Stimulated activated CD4-positive, alpha-beta T cell treated with anti-CD3 and anti-CD28 coated beads, TNF-alpha, amount 100 ng/mL, for 4 hours (primary cell): ENCODE data around the gene SLC24A5.

Source experiments
- DNase-seq, 3 experiments: peaks; one replicate each; pipeline ENCODE4 v3.0.0-alpha.2; 2020; ENCODE audit warnings: low read depth in 3 of 3

The SLC24A5 gene

GRCh38 chr15:48120745-48121144 is at the start of gene SLC24A5:
TSS of gene SLC24A5 (plus strand) at chr15:48120990. CDS start at chr15:48121045, 55 bp downstream.
- DNase-seq, result no peak

DNA sequence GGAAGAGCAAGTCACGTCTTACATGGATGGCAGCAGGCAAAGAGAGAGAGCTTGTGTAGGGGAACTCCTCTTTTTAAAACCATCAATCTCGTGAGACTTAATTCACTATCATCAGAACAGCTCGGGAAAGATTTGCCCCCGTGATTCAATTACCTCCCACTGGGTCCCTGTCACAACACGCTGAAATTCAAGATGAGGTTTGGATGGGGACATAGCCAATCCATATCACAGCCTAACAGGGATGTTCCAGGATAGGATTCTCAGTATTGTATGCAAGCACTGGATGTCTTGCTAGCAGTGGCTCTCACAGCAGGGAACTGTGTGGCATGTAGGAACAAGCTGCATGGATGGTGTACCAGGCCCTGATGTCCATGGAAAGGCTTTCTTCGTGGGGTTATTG is 47.8 kb upstream of the SLC24A5 start:
- DNase-seq, result no peak

- no peak for DNase-seq
Measured at GRCh38 chr15:48073881-48074280, 46.9 kb upstream of the SLC24A5 start.

GRCh38 chr15:48076454-48076853 is 44.3 kb upstream of the SLC24A5 start:
- DNase-seq, result no peak

DNA sequence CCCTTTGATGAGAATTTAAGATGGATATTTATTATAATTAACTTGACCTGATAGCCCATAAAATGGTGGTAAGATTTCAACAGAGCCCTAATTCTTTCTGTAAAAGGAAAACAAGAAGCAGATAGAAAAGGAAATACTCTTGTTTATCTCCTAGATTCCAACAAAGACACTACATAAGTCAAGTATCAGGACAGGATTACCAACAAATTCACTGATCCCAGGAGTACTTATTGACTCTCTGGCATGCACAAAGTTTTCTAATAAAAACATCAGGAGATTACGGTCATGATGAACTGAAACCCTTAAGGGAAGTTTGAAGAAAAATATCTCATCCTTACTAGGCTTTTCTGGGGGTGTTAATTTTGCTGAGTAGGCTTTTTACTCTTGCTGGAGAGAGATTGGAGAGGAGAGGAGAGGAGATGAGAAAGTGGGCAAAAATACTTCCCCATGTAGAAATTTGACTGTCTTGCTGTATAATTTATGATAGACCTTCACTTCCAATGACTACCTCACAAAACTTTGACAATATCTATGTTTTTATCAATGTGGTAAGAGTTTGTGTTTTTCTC is 43.1 kb upstream of the SLC24A5 start:
- no peak for DNase-seq

GRCh38 chr15:48084759-48085590 is 35.8 kb upstream of the SLC24A5 start:
- DNase-seq, result no peak

GRCh38 chr15:48085591-48085930 is 35.2 kb upstream of the SLC24A5 start:
- DNase-seq, result no peak

GRCh38 chr15:48086133-48086532 is 34.7 kb upstream of the SLC24A5 start:
- DNase-seq, result no peak

- DNase-seq, result no peak
Measured at GRCh38 chr15:48086576-48086975, 34.2 kb upstream of the SLC24A5 start.

GRCh38 chr15:48087844-48088243 is 32.9 kb upstream of the SLC24A5 start:
- DNase-seq, result no peak

GRCh38 chr15:48089702-48090101 is 31.1 kb upstream of the SLC24A5 start:
- DNase-seq, result no peak

- DNase-seq, result no peak
Measured at GRCh38 chr15:48090115-48090514, 30.7 kb upstream of the SLC24A5 start.

GRCh38 chr15:48090666-48091065 is 30.1 kb upstream of the SLC24A5 start:
- no peak for DNase-seq

DNA sequence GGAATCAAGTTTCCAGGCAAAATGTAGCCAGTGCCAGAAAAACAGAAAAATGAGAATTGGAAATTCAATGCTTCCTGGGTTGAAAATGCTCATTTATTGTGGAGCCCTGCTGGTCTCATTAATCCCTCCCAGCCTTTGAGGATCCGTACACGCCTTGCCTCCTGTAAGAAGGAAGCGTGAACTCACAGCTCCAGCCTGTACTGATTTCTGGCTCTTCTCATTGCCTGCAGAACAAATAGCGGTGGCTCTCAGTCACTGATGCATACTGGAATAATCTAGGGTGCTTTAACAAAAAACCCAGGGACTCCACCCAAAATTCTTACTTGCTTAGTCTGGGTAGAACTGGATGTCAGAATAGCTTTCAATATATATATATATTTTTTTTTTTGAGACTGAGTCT is 29.3 kb upstream of the SLC24A5 start:
- no peak for DNase-seq

- DNase-seq, result no peak
Measured at GRCh38 chr15:48096355-48096786, 24.4 kb upstream of the SLC24A5 start.

DNA sequence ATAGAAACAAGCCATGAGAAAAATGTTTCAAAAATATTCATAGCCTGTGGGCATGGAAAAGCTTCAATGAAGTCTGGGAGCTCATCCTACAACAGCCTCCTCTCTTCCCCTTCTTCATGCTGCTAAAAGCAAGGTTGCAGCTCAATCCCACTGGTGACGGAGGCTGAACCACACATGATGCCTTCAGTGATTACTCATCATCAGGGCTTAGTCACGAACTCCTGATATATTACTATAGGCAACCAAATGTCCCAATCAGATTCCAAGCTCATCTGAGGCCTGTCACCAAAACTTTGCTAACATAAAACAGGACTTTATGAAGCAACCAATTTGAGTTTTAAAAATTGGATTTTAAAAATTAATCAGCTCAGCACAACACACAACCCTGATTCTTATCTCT is 24.0 kb upstream of the SLC24A5 start:
- DNase-seq, result no peak

DNA sequence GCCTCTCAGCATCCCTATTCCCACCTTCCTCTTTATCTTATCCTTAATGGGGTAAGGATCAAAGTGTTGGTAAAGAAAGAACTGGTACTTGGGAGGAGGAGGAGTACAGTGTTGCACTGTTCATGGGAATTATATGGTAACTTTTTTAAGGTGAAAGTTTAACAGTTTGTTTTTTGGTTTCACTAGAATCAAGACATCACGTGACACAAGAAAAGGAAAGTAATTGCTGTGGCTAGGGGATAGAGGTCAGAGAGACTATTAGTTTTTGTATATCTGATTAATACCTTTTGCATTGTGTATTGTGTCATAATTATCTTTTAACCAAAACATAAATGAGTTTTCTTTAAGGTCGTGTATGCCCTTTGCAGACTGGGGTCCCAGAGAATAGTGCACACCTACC is 23.5 kb upstream of the SLC24A5 start:
- no peak for DNase-seq

DNA sequence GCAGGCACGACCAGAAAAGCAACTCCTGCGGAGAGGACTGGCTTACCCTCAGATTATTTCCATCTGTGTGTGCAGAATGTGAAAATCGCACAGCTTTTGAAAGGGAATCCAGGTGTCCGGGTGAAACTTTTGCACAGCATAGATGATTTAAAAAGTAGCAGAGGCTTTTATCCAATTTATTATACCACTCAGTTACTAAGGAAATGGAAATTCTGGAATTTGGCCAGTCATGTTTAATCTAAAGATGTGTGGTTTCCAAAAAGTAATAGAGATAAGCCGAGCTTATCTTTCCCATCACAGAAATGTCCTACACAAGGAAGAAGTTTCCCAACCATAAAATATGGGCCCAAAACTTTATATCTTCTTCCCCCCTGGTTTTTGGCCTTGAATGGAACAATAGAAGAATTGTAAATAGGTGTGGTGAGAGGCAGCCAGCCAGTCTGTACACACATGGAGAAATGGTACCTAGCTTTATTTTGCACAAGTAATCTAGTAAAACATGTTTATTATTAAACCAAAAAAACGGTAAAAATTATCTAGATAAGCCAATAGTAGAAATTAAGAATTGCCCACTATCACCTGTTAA is 19.3 kb upstream of the SLC24A5 start:
- no peak for DNase-seq

- no peak for DNase-seq
Measured at GRCh38 chr15:48102167-48102566, 18.6 kb upstream of the SLC24A5 start.

DNA sequence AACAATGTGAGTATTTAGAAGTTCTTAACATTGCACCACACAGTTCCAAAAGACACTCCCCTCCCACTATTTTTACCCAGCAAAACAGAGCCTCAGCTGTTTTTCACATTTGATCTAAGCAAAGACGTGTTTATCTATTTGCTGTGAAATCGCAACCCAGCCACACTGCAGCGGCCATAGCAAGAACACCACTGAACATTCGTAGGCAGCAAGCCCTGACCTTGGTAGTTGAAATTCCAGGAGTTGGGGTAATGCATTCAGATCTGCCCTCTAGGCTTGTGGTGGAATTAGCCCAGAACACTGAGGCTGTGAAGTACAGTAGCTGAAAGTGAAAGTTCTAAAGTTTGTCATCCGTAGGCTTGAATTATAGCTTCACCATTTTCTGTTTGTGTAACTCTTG is 17.1 kb upstream of the SLC24A5 start:
- DNase-seq, result no peak

DNA sequence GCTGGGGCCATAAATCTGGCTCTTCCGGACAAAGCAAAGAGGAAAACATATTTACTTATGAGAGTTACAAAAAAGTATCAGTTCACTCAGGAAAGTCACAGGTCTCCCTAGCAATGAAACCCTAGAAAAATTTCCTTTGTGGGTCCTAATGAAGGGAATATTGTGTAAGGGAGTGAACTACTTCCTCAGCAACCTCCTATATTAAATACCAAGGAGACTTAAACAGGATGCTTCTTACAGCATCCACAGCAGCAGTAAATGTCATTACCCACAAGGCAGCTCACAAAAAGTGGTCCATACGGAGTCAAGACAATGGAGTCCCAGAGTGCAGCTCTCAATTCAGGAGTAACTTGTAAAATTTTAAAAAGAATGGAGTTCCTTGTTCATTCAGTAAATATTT is 14.9 kb upstream of the SLC24A5 start:
- no peak for DNase-seq

DNA sequence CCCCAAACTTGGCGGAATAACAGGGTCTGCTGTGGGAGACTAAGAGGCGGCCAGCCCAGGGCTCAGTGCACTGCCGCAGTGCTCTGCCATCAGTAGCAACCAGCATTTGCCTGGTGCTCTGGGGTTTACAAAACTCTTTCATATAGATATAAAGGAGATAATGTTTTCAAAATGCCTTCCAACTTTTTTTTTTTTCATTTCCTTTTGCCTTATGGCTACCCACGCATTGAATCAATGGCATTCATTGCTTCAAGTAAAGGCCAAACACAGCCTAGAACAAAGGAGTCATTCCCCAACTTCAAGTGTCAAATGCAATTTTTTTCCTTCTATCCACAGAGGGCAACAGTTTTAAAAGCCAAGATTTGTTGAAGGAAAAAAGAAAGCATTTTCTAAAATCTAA is 11.6 kb upstream of the SLC24A5 start:
- no peak for DNase-seq

DNA sequence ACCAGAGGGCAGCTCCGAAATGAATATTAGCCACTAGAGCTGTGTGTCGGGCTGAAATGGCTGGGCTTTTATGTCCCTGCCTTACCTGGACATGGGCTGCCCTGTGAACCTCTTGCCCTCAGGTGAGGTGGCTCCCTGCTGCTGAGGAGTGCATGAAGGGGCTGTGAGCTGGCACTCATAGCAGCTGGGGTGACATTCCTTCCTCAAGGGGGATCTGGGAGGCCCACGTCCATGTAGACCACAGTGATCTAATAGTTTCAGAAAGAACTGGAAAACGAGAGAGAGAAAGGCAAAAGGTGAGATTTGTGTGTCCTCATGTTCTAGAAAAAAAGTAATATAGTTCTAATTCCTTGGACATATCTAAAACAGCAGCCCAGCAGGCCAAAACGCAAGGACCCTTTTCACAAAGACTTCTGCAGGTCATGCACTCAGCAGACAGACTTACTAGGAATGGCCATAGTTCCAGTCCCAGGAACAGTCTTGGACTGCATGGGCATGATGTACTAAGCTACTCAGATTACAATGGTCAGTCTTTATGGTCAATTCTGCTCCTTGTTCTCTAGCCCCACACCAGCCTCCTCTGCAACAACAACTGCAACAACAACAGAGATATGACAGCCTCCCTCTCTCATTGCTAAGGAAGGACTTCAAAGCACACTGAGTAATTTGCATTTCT is 10.8 kb upstream of the SLC24A5 start:
- DNase-seq, result no peak
